Stimulated activated naive CD8-positive, alpha-beta T cell treated with anti-CD3 and anti-CD28 coated beads, Interleukin-15, amount 100 ng/mL, for 72 hours (primary cell): Measurements from ENCODE around the gene DTNBP1.

Experiments
- ATAC-seq: fragments of 150-1000 bp; cut with Tn5 transposase; 2 replicates; pipeline ENCODE4 v1.10.0; 2021; ENCODE audit warnings: mild to moderate bottlenecking, moderate library complexity
- DNase-seq, 2 donors: peaks; one replicate each; pipeline ENCODE4 v3.0.0; 2021 to 2022
- H3K27ac Mint-ChIP-seq, 2 donors: one replicate each; pipeline ENCODE4 v1.8.0; 2022; ENCODE audit warnings: mild to moderate bottlenecking in 2 of 2, mixed read lengths in 2 of 2, moderate library complexity in 2 of 2
- H3K27me3 Mint-ChIP-seq: one replicate; pipeline ENCODE4 v1.8.0; 2022; ENCODE audit warnings: mixed read lengths
- H3K4me1 Mint-ChIP-seq: one replicate; pipeline ENCODE4 v1.8.0; 2022; ENCODE audit warnings: mild to moderate bottlenecking, mixed read lengths
- H3K4me3 Mint-ChIP-seq, 2 donors: one replicate each; pipeline ENCODE4 v1.8.0; 2022; ENCODE audit warnings: mild to moderate bottlenecking in 2 of 2, mixed read lengths in 2 of 2, moderate library complexity in 1 of 2
- H3K9me3 Mint-ChIP-seq, 2 donors: one replicate each; pipeline ENCODE4 v1.8.0; 2022; ENCODE audit warnings: mixed read lengths in 2 of 2

DTNBP1 gene

GRCh38 chr6:15517600-15517999 lies 145.2 kb downstream of the DTNBP1 start:
- Mint-ChIP-seq H3K4me1 (peaks cover 24% of the 10 kb centered on the region), H3K4me3 (no peak overlapping the region), H3K27ac (peak overlapping the region in 1 of 2 donors; percentile 90), H3K27me3 (no peaks in the 10 kb centered on the region), H3K9me3 (no peaks in the 10 kb centered on the region)
- ATAC-seq, result no peak
- no peak for DNase-seq

GRCh38 chr6:15516923-15517560 lies 145.8 kb downstream of the DTNBP1 start:
- peaks cover 19% of the 10 kb centered on the region for H3K4me1 Mint-ChIP-seq
- DNase-seq (no peak), ATAC-seq (no peak)
- peak overlapping the region in 1 of 2 donors; percentile 90 for H3K27ac Mint-ChIP-seq
- H3K4me3 Mint-ChIP-seq, result no peak overlapping the region
- no peaks in the 10 kb centered on the region for H3K27me3 Mint-ChIP-seq
- no peaks in the 10 kb centered on the region for H3K9me3 Mint-ChIP-seq

GRCh38 chr6:15516378-15516777 lies 146.4 kb downstream of the DTNBP1 start:
- Mint-ChIP-seq H3K27me3 (no peaks in the 10 kb centered on the region), H3K4me1 (peaks cover 13% of the 10 kb centered on the region), H3K4me3 (no peak overlapping the region), H3K9me3 (no peaks in the 10 kb centered on the region), H3K27ac (peak overlapping the region; percentile 57 to 83)
- no peak for ATAC-seq
- no peak for DNase-seq

- Mint-ChIP-seq H3K4me1 (peaks cover 13% of the 10 kb centered on the region), H3K9me3 (no peaks in the 10 kb centered on the region), H3K27ac (peak overlapping the region; percentile 57 to 83), H3K27me3 (no peaks in the 10 kb centered on the region), H3K4me3 (no peak overlapping the region)
- ATAC-seq (no peak), DNase-seq (no peak)
These were observed 147.0 kb downstream of the DTNBP1 start for GRCh38 chr6:15515660-15516375.

- H3K27me3 Mint-ChIP-seq, result no peaks in the 10 kb centered on the region
- ATAC-seq (no peak), DNase-seq (no peak)
- peak overlapping the region; percentile 54 to 95 for H3K27ac Mint-ChIP-seq
- H3K4me1 Mint-ChIP-seq, result peaks cover 13% of the 10 kb centered on the region
- no peak overlapping the region for H3K4me3 Mint-ChIP-seq
- H3K9me3 Mint-ChIP-seq, result no peaks in the 10 kb centered on the region
These were observed 147.6 kb downstream of the DTNBP1 start for GRCh38 chr6:15515226-15515625.

- Mint-ChIP-seq H3K9me3 (no peaks in the 10 kb centered on the region), H3K4me1 (peaks cover 13% of the 10 kb centered on the region)
- no peak for ATAC-seq
These were observed 148.8 kb downstream of the DTNBP1 start for GRCh38 chr6:15513801-15514711.

GRCh38 chr6:15513131-15513771 lies 149.6 kb downstream of the DTNBP1 start:
- H3K9me3 Mint-ChIP-seq, result no peaks in the 10 kb centered on the region
- DNase-seq (no peak), ATAC-seq (peak; percentile 18)
- H3K27me3 Mint-ChIP-seq, result no peaks in the 10 kb centered on the region
- peaks cover 13% of the 10 kb centered on the region for H3K4me1 Mint-ChIP-seq
- no peak overlapping the region for H3K4me3 Mint-ChIP-seq
- H3K27ac Mint-ChIP-seq, result peak overlapping the region; percentile 50 to 95

More at GRCh38 chr6:15513801-15514711, 148.8 kb downstream of the DTNBP1 start:
- H3K4me3 Mint-ChIP-seq, result no peak overlapping the region
- DNase-seq, result no peak
- peak overlapping the region; percentile 50 to 95 for H3K27ac Mint-ChIP-seq
- no peaks in the 10 kb centered on the region for H3K27me3 Mint-ChIP-seq

GRCh38 chr6:15512721-15513120 lies 150.1 kb downstream of the DTNBP1 start:
- ATAC-seq (no peak), DNase-seq (no peak)
- Mint-ChIP-seq H3K9me3 (no peaks in the 10 kb centered on the region), H3K27me3 (no peaks in the 10 kb centered on the region), H3K4me3 (no peak overlapping the region), H3K27ac (no peak overlapping the region), H3K4me1 (peaks cover 13% of the 10 kb centered on the region)

- peak overlapping the region in 1 of 2 donors; percentile 17 for H3K27ac Mint-ChIP-seq
- ATAC-seq (no peak), DNase-seq (no peak)
- H3K4me1 Mint-ChIP-seq, result peaks cover 13% of the 10 kb centered on the region
- H3K4me3 Mint-ChIP-seq, result no peak overlapping the region
- H3K9me3 Mint-ChIP-seq, result no peaks in the 10 kb centered on the region
- H3K27me3 Mint-ChIP-seq, result no peaks in the 10 kb centered on the region
These were observed 150.7 kb downstream of the DTNBP1 start for GRCh38 chr6:15512126-15512525.

GRCh38 chr6:15511248-15512125 lies 151.3 kb downstream of the DTNBP1 start:
- Mint-ChIP-seq H3K27ac (peak overlapping the region; percentile 17 to 42), H3K4me1 (peaks cover 13% of the 10 kb centered on the region), H3K4me3 (no peak overlapping the region), H3K9me3 (no peaks in the 10 kb centered on the region), H3K27me3 (no peaks in the 10 kb centered on the region)
- ATAC-seq (no peak), DNase-seq (no peak)

GRCh38 chr6:15510536-15511247 lies 152.1 kb downstream of the DTNBP1 start:
- Mint-ChIP-seq H3K27me3 (no peaks in the 10 kb centered on the region), H3K4me1 (peaks cover 13% of the 10 kb centered on the region), H3K27ac (peak overlapping the region; percentile 43 to 79), H3K4me3 (no peak overlapping the region), H3K9me3 (no peaks in the 10 kb centered on the region)
- DNase-seq (no peak), ATAC-seq (no peak)

GRCh38 chr6:15510121-15510520 lies 152.7 kb downstream of the DTNBP1 start:
- Mint-ChIP-seq H3K27me3 (no peaks in the 10 kb centered on the region), H3K4me3 (no peak overlapping the region), H3K9me3 (no peaks in the 10 kb centered on the region), H3K27ac (peak overlapping the region in 1 of 2 donors; percentile 79), H3K4me1 (peaks cover 10% of the 10 kb centered on the region)
- DNase-seq (no peak), ATAC-seq (peak; percentile 24)

GRCh38 chr6:15509335-15509933 lies 153.4 kb downstream of the DTNBP1 start:
- no peaks in the 10 kb centered on the region for H3K9me3 Mint-ChIP-seq
- no peaks in the 10 kb centered on the region for H3K27me3 Mint-ChIP-seq
- DNase-seq (no peak), ATAC-seq (no peak)
- H3K4me1 Mint-ChIP-seq, result peaks cover 3% of the 10 kb centered on the region
- H3K27ac Mint-ChIP-seq, result peak overlapping the region in 1 of 2 donors; percentile 91
- no peak overlapping the region for H3K4me3 Mint-ChIP-seq

GRCh38 chr6:15508931-15509330 lies 153.9 kb downstream of the DTNBP1 start:
- H3K27ac Mint-ChIP-seq, result peak overlapping the region in 1 of 2 donors; percentile 91
- H3K4me1 Mint-ChIP-seq, result no peaks in the 10 kb centered on the region
- no peaks in the 10 kb centered on the region for H3K9me3 Mint-ChIP-seq
- H3K27me3 Mint-ChIP-seq, result no peaks in the 10 kb centered on the region
- H3K4me3 Mint-ChIP-seq, result no peak overlapping the region
- DNase-seq (no peak), ATAC-seq (no peak)
